GM12878 (cell line): ENCODE results near the gene LAD1. TPM values are rescaled to one million over a fixed set of nuclear protein-coding genes. Genes with fewer than 3 reads are reported as not detected.

Experiments
- ATAC-seq: fragments of 200-7000 bp; cut with Tn5 transposase; 3 replicates; pipeline ENCODE4 v1.9.1; 2020; ENCODE audit warnings: mild to moderate bottlenecking, moderate library complexity
- BruUV-seq: library from RNA; stranded (reverse); fragments of 400-500 nt; replicated peaks from 2 replicates; lab custom pipeline; 2021; lab: Mats Ljungman, UMichigan
- CTCF ChIA-PET: fragments of 300-600 bp; sonication (Branson Sonifier 250); formaldehyde crosslinking; extraction: SDS; loops from one replicate; lab custom pipeline; 2021; ENCODE audit warnings: inconsistent platforms; lab: Yijun Ruan, JAX
- POLR2A ChIA-PET: fragments of 350-600 bp; formaldehyde crosslinking; extraction: SDS; loops from one replicate; lab custom pipeline; 2021; ENCODE audit warnings: inconsistent platforms; lab: Charles Lee
- RAD21 ChIA-PET: fragments of 300-600 bp; sonication (Branson Sonifier 250); formaldehyde crosslinking; loops from one replicate; lab custom pipeline; 2023; ENCODE audit warnings: antibody characterized with exemption; ENCODE audit not compliant: unreplicated experiment; lab: Charles Lee
- SMC1A ChIA-PET: fragments of 300-600 bp; sonication (Branson Sonifier 250); formaldehyde crosslinking; loops from one replicate; lab custom pipeline; 2023; ENCODE audit not compliant: unreplicated experiment, uncharacterized antibody; lab: Charles Lee
- DNase-seq: peaks from one replicate; pipeline ENCODE4 v3.0.0-alpha.2; 2011; ENCODE audit warnings: low read depth, low spot score
- FAIRE-seq: peaks from 3 replicates; lab custom pipeline; 2011; peaks lifted over from hg19 to GRCh38; lab: Jason Lieb, UNC
- H2AFZ ChIP-seq: 2 replicates; pipeline ENCODE4 v1.6.0; 2011; ENCODE audit warnings: low read depth, low read length, control low read depth; ENCODE audit not compliant: control insufficient read depth
- H3K27ac ChIP-seq: 2 replicates; pipeline ENCODE4 v1.5.1; 2011; ENCODE audit warnings: control low read depth; ENCODE audit not compliant: control insufficient read depth, insufficient read depth
- H3K27me3 ChIP-seq, 2 experiments: replicated peaks in 1 of 2; 2 replicates each; pipeline versions ENCODE4 v1.6.0 to v1.6.1; 2011; ENCODE audit warnings: low read length in 1 of 2; ENCODE audit not compliant: control insufficient read depth in 2 of 2, insufficient read depth in 2 of 2
- H3K36me3 ChIP-seq, 2 experiments: 2 replicates each; pipeline ENCODE4 v1.5.1; 2011; ENCODE audit warnings: low read length in 1 of 2; ENCODE audit not compliant: control insufficient read depth in 2 of 2, insufficient read depth in 2 of 2
- H3K4me1 ChIP-seq: 2 replicates; pipeline ENCODE4 v1.6.1; 2011; ENCODE audit warnings: mild to moderate bottlenecking, low read length, moderate library complexity, mixed read lengths; ENCODE audit not compliant: control insufficient read depth, insufficient read depth
- H3K4me2 ChIP-seq: 2 replicates; pipeline ENCODE4 v1.6.0; 2011; ENCODE audit warnings: control low read depth; ENCODE audit not compliant: control insufficient read depth, insufficient read depth
- H3K4me3 ChIP-seq: fragments of 200-600 bp; sonication (generic); 2 replicates; pipeline ENCODE4 v1.5.1; 2016
- H3K79me2 ChIP-seq: 2 replicates; pipeline ENCODE4 v1.6.0; 2011; ENCODE audit warnings: low read length; ENCODE audit not compliant: control insufficient read depth, insufficient read depth
- H3K9ac ChIP-seq: 2 replicates; pipeline ENCODE4 v1.8.0; 2011; ENCODE audit warnings: low read length, control low read depth, mixed read lengths; ENCODE audit not compliant: control insufficient read depth, insufficient read depth
- H3K9me3 ChIP-seq: replicated peaks from 3 replicates; pipeline ENCODE4 v1.5.1; 2011; ENCODE audit warnings: mild to moderate bottlenecking, low read length; ENCODE audit not compliant: control insufficient read depth, insufficient read depth
- H4K20me1 ChIP-seq: 2 replicates; pipeline ENCODE4 v1.6.0; 2011; ENCODE audit not compliant: control insufficient read depth, insufficient read depth
- HSF1 ChIP-seq: fragments of 150-350 bp; IDR thresholded peaks from 2 replicates; pipeline ENCODE4 v1.6.1; 2014; ENCODE audit warnings: mild to moderate bottlenecking, low read depth, low read length
- PRDM15 ChIP-seq: fragments of 450-650 bp; formaldehyde crosslinking; IDR thresholded peaks from 2 replicates; pipeline ENCODE4 v1.4.0; 2020; ENCODE audit warnings: mild to moderate bottlenecking, moderate library complexity
- RB1 ChIP-seq: fragments of 450-650 bp; formaldehyde crosslinking; IDR thresholded peaks from 2 replicates; pipeline ENCODE4 v1.6.1; 2017; ENCODE audit warnings: mild to moderate bottlenecking, borderline replicate concordance
- SRF ChIP-seq, 2 experiments: IDR thresholded peaks; 2 replicates each; pipeline ENCODE4 v1.6.1; 2011; ENCODE audit warnings: low read depth in 2 of 2, low read length in 2 of 2, mild to moderate bottlenecking in 1 of 2, moderate library complexity in 1 of 2
- whole genome bisulfite sequencing: methylation state at CpG from one replicate; pipeline ENCODE4 v1.1.6; 2016; ENCODE audit warnings: low lambda C conversion rate; ENCODE audit not compliant: insufficient replicate concordance, insufficient coverage; ENCODE audit errors: missing lambda C conversion rate; 5-methylcytosine and 5-hydroxymethylcytosine counted together
- in situ Hi-C: fragments of 300-500 bp; cut with MboI; formaldehyde crosslinking; loops from 9 replicates; pipeline ENCODE4 v1.14.3; 2018; ENCODE audit warnings: mixed read lengths
- intact Hi-C: fragments of 100-400 bp; cut with micrococcal nuclease; formaldehyde crosslinking; loops from one replicate; pipeline ENCODE4 v1.14.2; 2022; ENCODE audit not compliant: unreplicated experiment
- polyA plus RNA-seq, 11 experiments: library from polyadenylated mRNA; depleted of rRNA in 4 of 11; unstranded in 6 of 11; stranded (reverse) in 5 of 11; fragments of >200 nt; fragmentation: Nextera tagmentation in 4 of 11; fragmentation: Illumina TruSeq in 1 of 11; extraction: Ambion mirVana in 4 of 11; extraction: Trizol in 1 of 11; gene quantifications; 1 replicate in 1 of 11; 2 replicates in 10 of 11; pipeline versions ENCODE4 v1.2.1 to v1.2.3, GENCODE V29; 2011 to 2016; ENCODE audit warnings: inconsistent platforms in 2 of 11, missing spikeins in 2 of 11, low read depth in 1 of 11
- total RNA-seq, 4 experiments: library from RNA; depleted of rRNA in 3 of 4; stranded (reverse); fragments of >200 nt in 3 of 4; fragmentation: Illumina TruSeq in 1 of 4; extraction: Trizol in 1 of 4; gene quantifications; 2 replicates each; pipeline versions ENCODE4 v1.2.1 to v1.2.3, GENCODE V29; 2013 to 2021

Gene LAD1
- total and polyA plus RNA-seq, 10 of the 15 experiments (the other 5 are each of a cell fraction or from before 2014, with no cell fraction given): 0.05 to 0.48 (median 0.32) TPM; not detected in 3

GRCh38 chr1:201365251-201365650 lies 33.9 kb downstream of the LAD1 start (continued):
- no peak for TF ChIP-seq PRDM15 (CRISPR knock-in tag)
- TF ChIP-seq SRF (IDR thresholded peaks at IDR 0.05; ENCODE audit: low read depth in 2 of 2, low read length in 2 of 2): no peak

GRCh38 chr1:201364808-201365105 lies 34.4 kb downstream of the LAD1 start:
- H3K4me2 ChIP-seq: no peak overlapping the region
- ATAC-seq (no peak), DNase-seq (no peak), FAIRE-seq (no peak)
- intact Hi-C loops (loop anchor here (10.0 kb wide), 1 partner anchor 280 kb away; no protein-coding TSS in a partner anchor), in situ Hi-C loops (no loop called here)
- H3K27me3 ChIP-seq: peaks cover 3% of the 10 kb centered on the region in 2 experiments
- CTCF ChIA-PET: interaction anchor here (1.1 to 1.2 kb wide), 2 partner anchors 15 to 147 kb away, joined by 3 read pairs; no protein-coding TSS in a partner anchor
- BruUV-seq: no TSS peak
- TF ChIP-seq HSF1 (no peak), RB1 (no peak)
- WGBS: 32% methylated on average over 6 of the region's 6 CpGs
- no peaks in the 10 kb centered on the region for H3K4me1 ChIP-seq
- H3K27ac ChIP-seq: no peak overlapping the region
- no peaks in the 10 kb centered on the region for H3K9me3 ChIP-seq
- H3K79me2 ChIP-seq: no peaks in the 10 kb centered on the region
- SMC1A ChIA-PET: no interaction called here
- H2AFZ ChIP-seq: no peak overlapping the region
- RAD21 ChIA-PET: no interaction called here
- no peaks in the 10 kb centered on the region for H4K20me1 ChIP-seq
- H3K9ac ChIP-seq: no peak overlapping the region
- no peak overlapping the region for H3K4me3 ChIP-seq
- POLR2A ChIA-PET: no interaction called here
- no peaks in the 10 kb centered on the region for H3K36me3 ChIP-seq
